NCI-H524 treated with DMSO at 0.1 percent for 48 hours (cell line): ENCODE measurements around the gene LRP6.

Source experiments
- DNase-seq: peaks from one replicate; lab custom pipeline; 2025; lab: John Stamatoyannopoulos, UW

Gene LRP6

GRCh38 chr12:12214635-12215131, 52.2 kb downstream of the LRP6 start:
- DNase-seq, result no peak

GRCh38 chr12:12214201-12214600, 52.6 kb downstream of the LRP6 start:
- no peak for DNase-seq

- DNase-seq, result no peak
Measured at GRCh38 chr12:12212769-12213168, 54.1 kb downstream of the LRP6 start.

GRCh38 chr12:12210983-12211382, 55.9 kb downstream of the LRP6 start:
- DNase-seq, result no peak

- no peak for DNase-seq
Measured at GRCh38 chr12:12210416-12210815, 56.4 kb downstream of the LRP6 start.

- no peak for DNase-seq
Measured at GRCh38 chr12:12209675-12210074, 57.2 kb downstream of the LRP6 start.

- DNase-seq, result no peak
Measured at GRCh38 chr12:12209043-12209442, 57.8 kb downstream of the LRP6 start.

- no peak for DNase-seq
Measured at GRCh38 chr12:12207746-12208145, 59.1 kb downstream of the LRP6 start.

- no peak for DNase-seq
Measured at GRCh38 chr12:12206776-12207388, 60.0 kb downstream of the LRP6 start.

- no peak for DNase-seq
Measured at GRCh38 chr12:12202747-12203146, 64.1 kb downstream of the LRP6 start.

- no peak for DNase-seq
Measured at GRCh38 chr12:12202105-12202504, 64.7 kb downstream of the LRP6 start.

- no peak for DNase-seq
Measured at GRCh38 chr12:12201274-12201758, 65.5 kb downstream of the LRP6 start.

GRCh38 chr12:12200363-12200762, 66.5 kb downstream of the LRP6 start:
- DNase-seq, result no peak

GRCh38 chr12:12198124-12198523, 68.7 kb downstream of the LRP6 start:
- DNase-seq, result no peak

GRCh38 chr12:12197128-12197527, 69.7 kb downstream of the LRP6 start:
- DNase-seq, result no peak

GRCh38 chr12:12195516-12195915, 71.3 kb downstream of the LRP6 start:
- no peak for DNase-seq

- DNase-seq, result no peak
Measured at GRCh38 chr12:12195081-12195480, 71.8 kb downstream of the LRP6 start.

GRCh38 chr12:12194206-12194605, 72.6 kb downstream of the LRP6 start:
- no peak for DNase-seq

- DNase-seq, result no peak
Measured at GRCh38 chr12:12191008-12191407, 75.8 kb downstream of the LRP6 start.

GRCh38 chr12:12190087-12190809, 76.6 kb downstream of the LRP6 start:
- DNase-seq, result no peak

GRCh38 chr12:12185414-12185813, 81.4 kb downstream of the LRP6 start:
- no peak for DNase-seq

- no peak for DNase-seq
Measured at GRCh38 chr12:12182703-12183365, 84.0 kb downstream of the LRP6 start.

- DNase-seq, result no peak
Measured at GRCh38 chr12:12181511-12181910, 85.3 kb downstream of the LRP6 start.
